Body of pancreas (tissue), 4 donors: ENCODE results near the gene NMUR2. TPM values are rescaled to one million over a fixed set of nuclear protein-coding genes. Genes with fewer than 3 reads are reported as not detected.

Source experiments
- ATAC-seq: fragments of 150-250 bp; one replicate; pipeline ENCODE4 v1.9.1; 2016
- DNase-seq, 4 donors: peaks; one replicate each; pipeline ENCODE4 v3.0.0-alpha.2; 2019
- H3K27ac ChIP-seq, 4 donors: fragments of 200-600 bp; sonication (generic); 1 replicate in 3 of 4; 2 replicates in 1 of 4; pipeline versions ENCODE4 v1.5.1 to v1.6.1; 2016 to 2019; ENCODE audit warnings: mild to moderate bottlenecking in 1 of 4, mixed read lengths in 1 of 4, moderate library complexity in 1 of 4
- H3K27me3 ChIP-seq, 2 donors: fragments of 200-600 bp; sonication (generic); one replicate each; pipeline ENCODE4 v1.6.0; 2016; ENCODE audit warnings: mild to moderate bottlenecking in 1 of 2
- H3K36me3 ChIP-seq, 2 donors: fragments of 200-600 bp; sonication (generic); replicated peaks in 1 of 2; 2 replicates each; pipeline ENCODE4 v1.5.1; 2016; ENCODE audit warnings: low read depth in 2 of 2; ENCODE audit not compliant: insufficient read depth in 1 of 2
- H3K4me1 ChIP-seq: fragments of 200-600 bp; sonication (generic); one replicate; pipeline ENCODE4 v1.6.0; 2016
- H3K4me3 ChIP-seq, 2 donors: fragments of 200-600 bp; sonication (generic); 1 replicate in 1 of 2; 2 replicates in 1 of 2; pipeline ENCODE4 v1.5.1; 2016 to 2019
- H3K9me3 ChIP-seq, 3 donors: fragments of 200-600 bp; sonication (generic); 1 replicate in 2 of 3; 2 replicates in 1 of 3; pipeline ENCODE4 v1.5.1; 2016
- CTCF ChIP-seq, 7 experiments: fragments of 450-650 bp in 4 of 7; fragments of 200-600 bp in 3 of 7; sonication (generic) in 3 of 7; IDR thresholded peaks; one replicate each; pipeline ENCODE4 v1.5.1; 2016 to 2019; ENCODE audit warnings: antibody characterized with exemption in 7 of 7
- POLR2A ChIP-seq, 3 donors: fragments of 450-650 bp; IDR thresholded peaks; one replicate each; pipeline ENCODE4 v1.6.1; 2016; ENCODE audit warnings: antibody characterized with exemption in 3 of 3, mild to moderate bottlenecking in 2 of 3
- WGBS, 2 donors: methylation state at CpG; one replicate each; pipeline ENCODE4 v1.1.5; 2017; 5-methylcytosine and 5-hydroxymethylcytosine counted together
- intact Hi-C: fragments of 100-400 bp; cut with DNase I; formaldehyde crosslinking; loops from one replicate; pipeline ENCODE4 v1.15.1; 2023
- total RNA-seq, 2 donors: library from RNA; depleted of rRNA; stranded (reverse); fragments of >200 nt; gene quantifications; one replicate each; pipeline ENCODE4 v1.1.0, GENCODE V29; 2016

Gene NMUR2
- total RNA-seq, 2 donors from 2014 or later: not detected

GRCh38 chr5:152356506-152356905 is 48.6 kb downstream of the NMUR2 start:
- TF ChIP-seq CTCF (IDR thresholded peaks at IDR 0.05) (no peak), POLR2A (IDR thresholded peaks at IDR 0.05) (no peak)
- Histone ChIP-seq H3K4me1 (no peaks in the 10 kb centered on the region), H3K36me3 (no peaks in the 10 kb centered on the region), H3K27ac (no peak overlapping the region), H3K9me3 (no peaks in the 10 kb centered on the region), H3K27me3 (no peaks in the 10 kb centered on the region), H3K4me3 (no peak overlapping the region)
- intact Hi-C loops: no loop called here
- ATAC-seq: no peak
- 60 to 61% methylated on average over 2 of the region's 2 CpGs for WGBS, 2 donors
- no peak for DNase-seq

DNA sequence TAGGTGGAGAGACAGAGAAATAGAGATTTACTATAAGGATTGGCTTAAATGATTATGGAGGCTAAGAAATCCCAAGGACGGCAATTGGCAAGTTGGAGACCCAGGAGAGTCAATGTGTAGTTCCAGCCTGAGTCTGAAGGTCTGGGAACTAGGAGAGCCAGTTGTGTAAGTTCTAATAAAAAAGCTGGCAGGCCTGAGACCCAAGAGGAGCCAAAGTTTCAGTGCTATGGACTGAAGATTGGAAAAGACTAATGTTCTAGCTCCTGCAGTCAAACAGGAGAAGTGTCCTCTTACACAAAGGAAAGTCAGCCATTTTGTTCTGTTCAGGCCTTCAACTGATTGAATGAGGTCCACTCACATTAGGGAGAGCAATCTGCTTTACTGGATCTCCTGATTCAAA is 50.0 kb downstream of the NMUR2 start:
- no peaks in the 10 kb centered on the region for H3K9me3 ChIP-seq
- no peaks in the 10 kb centered on the region for H3K27me3 ChIP-seq
- no peak overlapping the region for H3K4me3 ChIP-seq
- intact Hi-C loops: no loop called here
- no peak for ATAC-seq
- 63 to 80% methylated on average over 1 of the region's 1 CpG for WGBS, 2 donors
- no peak for TF ChIP-seq CTCF (IDR thresholded peaks at IDR 0.05)
- no peak for TF ChIP-seq POLR2A (IDR thresholded peaks at IDR 0.05)
- DNase-seq: no peak
- H3K4me1 ChIP-seq: peaks cover 5% of the 10 kb centered on the region
- H3K27ac ChIP-seq: no peak overlapping the region
- no peaks in the 10 kb centered on the region for H3K36me3 ChIP-seq

DNA sequence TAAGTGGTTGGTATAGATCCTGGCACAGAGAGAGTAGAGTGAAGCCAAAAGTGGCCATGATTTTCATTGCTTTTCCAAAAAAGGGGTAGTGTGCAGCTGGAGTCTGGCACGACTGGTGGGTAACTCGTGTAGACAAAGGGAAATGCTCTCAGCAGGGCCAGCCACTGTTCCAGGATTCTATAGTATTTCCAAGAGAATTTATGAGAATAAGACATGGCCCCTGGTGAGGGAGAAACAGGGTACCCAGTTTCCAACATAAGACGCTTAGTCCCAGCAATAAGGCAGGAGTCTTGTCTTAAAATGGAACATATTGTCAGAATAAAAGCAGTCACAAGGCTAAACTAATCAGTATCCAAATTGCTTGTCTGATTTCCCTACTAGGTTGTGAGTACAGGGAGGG is 52.1 kb downstream of the NMUR2 start:
- WGBS, 2 donors: 71 to 79% methylated on average over 3 of the region's 3 CpGs
- no peak for DNase-seq

GRCh38 chr5:152349683-152350526 is 55.2 kb downstream of the NMUR2 start:
- WGBS, 2 donors: 8% methylated on average over 8 of the region's 8 CpGs
- no peak overlapping the region for H3K4me3 ChIP-seq
- DNase-seq (peak; percentile 40 to 61 (median 50)), ATAC-seq (peak; percentile 53)
- no peaks in the 10 kb centered on the region for H3K27me3 ChIP-seq
- peaks cover 12% of the 10 kb centered on the region for H3K4me1 ChIP-seq
- H3K36me3 ChIP-seq: no peaks in the 10 kb centered on the region
- H3K9me3 ChIP-seq: no peaks in the 10 kb centered on the region
- no peak overlapping the region for H3K27ac ChIP-seq
- TF ChIP-seq CTCF (IDR thresholded peaks at IDR 0.05): peak; percentile 41 to 73 (median 62)
- no peak for TF ChIP-seq POLR2A (IDR thresholded peaks at IDR 0.05)
- intact Hi-C loops: no loop called here

More for the DNA sequence above, 52.1 kb downstream of the NMUR2 start:
- no peak for ATAC-seq
- H3K27ac ChIP-seq: no peak overlapping the region
- H3K4me1 ChIP-seq: peaks cover 12% of the 10 kb centered on the region
- H3K9me3 ChIP-seq: no peaks in the 10 kb centered on the region
- intact Hi-C loops: no loop called here
- no peak overlapping the region for H3K4me3 ChIP-seq
- no peaks in the 10 kb centered on the region for H3K36me3 ChIP-seq
- TF ChIP-seq POLR2A (IDR thresholded peaks at IDR 0.05) (no peak), CTCF (IDR thresholded peaks at IDR 0.05) (no peak)
- H3K27me3 ChIP-seq: no peaks in the 10 kb centered on the region
